A549 (cell line): ENCODE measurements around the gene HHATL. TPM values are rescaled to one million over a fixed set of nuclear protein-coding genes. Genes with fewer than 3 reads are reported as not detected.

ENCODE experiments used
- ATAC-seq, 2 experiments: fragments of 200-7000 bp in 1 of 2; fragments of >200 bp in 1 of 2; cut with Nextera tagmentation in 1 of 2; cut with Tn5 transposase in 1 of 2; 3 replicates each; pipeline versions ENCODE4 v1.8.0 to v1.9.1; 2018 to 2020; ENCODE audit warnings: mild to moderate bottlenecking in 1 of 2, moderate library complexity in 1 of 2
- CTCF ChIA-PET: fragments of 300-600 bp; sonication (Branson Sonifier 250); formaldehyde crosslinking; extraction: SDS; loops from one replicate; lab custom pipeline; 2021; ENCODE audit warnings: antibody characterized with exemption, inconsistent platforms; lab: Yijun Ruan, JAX
- POLR2A ChIA-PET: fragments of 350-600 bp; formaldehyde crosslinking; extraction: SDS; loops from one replicate; lab custom pipeline; 2021; ENCODE audit warnings: antibody characterized with exemption, inconsistent platforms; lab: Yijun Ruan, JAX
- DNase-seq, 2 experiments: peaks; one replicate each; pipeline versions ENCODE4 v3.0.0 to v3.0.0-alpha.2; 2011 to 2016; ENCODE audit warnings: low read depth in 1 of 2, low spot score in 1 of 2
- FAIRE-seq: peaks from 2 replicates; lab custom pipeline; 2011; peaks lifted over from hg19 to GRCh38; lab: Jason Lieb, UNC
- H3K27ac ChIP-seq, 2 experiments: fragments of >200 bp; sonication (Bioruptor Twin); formaldehyde crosslinking; 3 replicates each; pipeline ENCODE4 v1.5.1; 2016 to 2017
- H3K4me1 ChIP-seq: fragments of >200 bp; sonication (Bioruptor Twin); formaldehyde crosslinking; 3 replicates; pipeline ENCODE4 v1.6.1; 2016
- H3K4me2 ChIP-seq: fragments of >200 bp; sonication (Bioruptor Twin); formaldehyde crosslinking; 3 replicates; pipeline ENCODE4 v1.6.1; 2016
- H3K4me3 ChIP-seq: fragments of >200 bp; sonication (Bioruptor Twin); formaldehyde crosslinking; 3 replicates; pipeline ENCODE4 v1.5.1; 2016
- H3K9me3 ChIP-seq: fragments of >200 bp; sonication (Bioruptor Twin); formaldehyde crosslinking; 3 replicates; pipeline ENCODE4 v1.6.1; 2016
- BCL3 ChIP-seq: fragments of >200 bp; sonication (Bioruptor Twin); formaldehyde crosslinking; IDR thresholded peaks from 3 replicates; pipeline ENCODE4 v1.6.1; 2016
- CHD2 ChIP-seq: fragments of 150-350 bp; IDR thresholded peaks from 2 replicates; pipeline ENCODE4 v1.6.1; 2014; ENCODE audit warnings: low read length; ENCODE audit not compliant: partially characterized antibody
- EHF ChIP-seq: fragments of 250-450 bp; sonication (Bioruptor Pico); IDR thresholded peaks from 2 replicates; pipeline ENCODE4 v1.5.0; 2020; ENCODE audit warnings: mild to moderate bottlenecking
- ESRRA ChIP-seq: fragments of 150-350 bp; IDR thresholded peaks from 2 replicates; pipeline ENCODE4 v1.6.1; 2014; ENCODE audit warnings: mild to moderate bottlenecking, low read length, borderline replicate concordance
- FOSB ChIP-seq: fragments of 250-450 bp; sonication (Bioruptor Pico); IDR thresholded peaks from 2 replicates; pipeline ENCODE4 v1.5.0; 2020; ENCODE audit warnings: mild to moderate bottlenecking, moderate library complexity
- FOSL2 ChIP-seq, 2 experiments: fragments of 450-650 bp in 1 of 2; fragments of >200 bp in 1 of 2; sonication (Bioruptor Twin) in 1 of 2; formaldehyde crosslinking; IDR thresholded peaks; 2 replicates each; pipeline versions ENCODE4 v1.5.0 to v1.6.1; 2016 to 2020; ENCODE audit warnings: mild to moderate bottlenecking in 1 of 2, moderate library complexity in 1 of 2
- FOXS1 ChIP-seq: fragments of 250-450 bp; sonication (Bioruptor Pico); IDR thresholded peaks from 2 replicates; pipeline ENCODE4 v1.5.0; 2020; ENCODE audit warnings: mild to moderate bottlenecking, moderate library complexity
- GATA3 ChIP-seq: IDR thresholded peaks from 2 replicates; pipeline ENCODE4 v1.6.1; 2012; ENCODE audit warnings: borderline replicate concordance
- HOXA7 ChIP-seq: fragments of 250-450 bp; sonication (Bioruptor Pico); IDR thresholded peaks from 2 replicates; pipeline ENCODE4 v1.5.0; 2020; ENCODE audit warnings: mild to moderate bottlenecking, moderate library complexity
- JUNB ChIP-seq: fragments of >200 bp; sonication (Bioruptor Twin); formaldehyde crosslinking; IDR thresholded peaks from 2 replicates; pipeline ENCODE4 v1.6.1; 2016
- MAFK ChIP-seq: fragments of 450-650 bp; IDR thresholded peaks from 2 replicates; pipeline ENCODE4 v1.6.1; 2014; ENCODE audit not compliant: partially characterized antibody
- MAZ ChIP-seq: fragments of 150-350 bp; IDR thresholded peaks from 2 replicates; pipeline ENCODE4 v1.6.1; 2014; ENCODE audit warnings: antibody characterized with exemption, low read depth, low read length, borderline replicate concordance
- NR3C1 ChIP-seq: fragments of >200 bp; sonication (Bioruptor Twin); formaldehyde crosslinking; IDR thresholded peaks from 3 replicates; pipeline ENCODE4 v1.6.1; 2017
- PHF8 ChIP-seq: fragments of 200-600 bp; sonication (generic); IDR thresholded peaks from 2 replicates; pipeline ENCODE4 v1.6.1; 2016; ENCODE audit warnings: low read depth, mild to moderate bottlenecking, antibody characterized with exemption, moderate library complexity, borderline replicate concordance
- POLR2A ChIP-seq: IDR thresholded peaks from 2 replicates; pipeline ENCODE4 v1.6.1; 2012; ENCODE audit warnings: mild to moderate bottlenecking, low read length
- RAD21 ChIP-seq, 2 experiments: fragments of >200 bp in 1 of 2; sonication (Bioruptor Twin) in 1 of 2; formaldehyde crosslinking in 1 of 2; IDR thresholded peaks in 1 of 2; conservative IDR thresholded peaks in 1 of 2; 2 replicates in 1 of 2; 3 replicates in 1 of 2; pipeline ENCODE4 v1.6.1; 2012 to 2018; ENCODE audit warnings: inconsistent platforms in 1 of 2
- RARB ChIP-seq: fragments of 250-450 bp; sonication (Bioruptor Pico); IDR thresholded peaks from 2 replicates; pipeline ENCODE4 v1.8.0; 2021; ENCODE audit warnings: mild to moderate bottlenecking, moderate library complexity
- TFCP2L1 ChIP-seq: fragments of 250-450 bp; sonication (Bioruptor Pico); IDR thresholded peaks from 2 replicates; pipeline ENCODE4 v1.5.0; 2021; ENCODE audit warnings: mild to moderate bottlenecking
- TP53 ChIP-seq: fragments of 250-450 bp; sonication (Bioruptor Pico); IDR thresholded peaks from 2 replicates; pipeline ENCODE4 v1.5.0; 2021; ENCODE audit warnings: mild to moderate bottlenecking, moderate library complexity
- USF2 ChIP-seq: fragments of 450-650 bp; IDR thresholded peaks from 2 replicates; pipeline ENCODE4 v1.6.1; 2014; ENCODE audit warnings: antibody characterized with exemption
- ZC3H11A ChIP-seq: fragments of 450-650 bp; IDR thresholded peaks from 2 replicates; pipeline ENCODE4 v1.6.1; 2014; ENCODE audit warnings: antibody characterized with exemption, mild to moderate bottlenecking
- ZNF302 ChIP-seq: fragments of 250-450 bp; sonication (Bioruptor Pico); IDR thresholded peaks from 2 replicates; pipeline ENCODE4 v1.9.0; 2021; ENCODE audit warnings: inconsistent platforms, mild to moderate bottlenecking, moderate library complexity
- ZSCAN20 ChIP-seq: fragments of 250-450 bp; sonication (Bioruptor Pico); IDR thresholded peaks from 2 replicates; pipeline ENCODE4 v1.8.0; 2022; ENCODE audit warnings: mild to moderate bottlenecking, moderate library complexity
- WGBS: methylation state at CpG from one replicate; pipeline ENCODE4 v1.1.6; 2017; ENCODE audit errors: missing lambda C conversion rate; 5-methylcytosine and 5-hydroxymethylcytosine counted together
- polyA plus RNA-seq, 4 experiments: library from polyadenylated mRNA; depleted of rRNA in 3 of 4; stranded (reverse); fragments of >200 nt; fragmentation: RNase III in 1 of 4; extraction: RNeasy Plus Mini Kit Qiagen cat#74134 plus additional on column Dnase treatment in 1 of 4; gene quantifications; 2 replicates in 3 of 4; 3 replicates in 1 of 4; pipeline ENCODE4 v1.2.3, GENCODE V29; 2011 to 2017
- TF ChIP-seq, protein P1 (sequence below): fragments of 200-600 bp; sonication (generic); IDR thresholded peaks from 2 replicates; pipeline ENCODE4 v1.6.1; 2016; ENCODE audit warnings: antibody characterized with exemption, mild to moderate bottlenecking, moderate library complexity

HHATL gene
- polyA plus RNA-seq, 2 of the 4 experiments (the other 2 are of a cell fraction) = not detected

GRCh38 chr3:42682301-42683070 is 20.1 kb downstream of the HHATL start:
- CTCF ChIA-PET = no interaction called here
- 58% methylated on average over 12 of the region's 12 CpGs for WGBS
- Histone ChIP-seq H3K9me3 (no peaks in the 10 kb centered on the region), H3K27ac (no peak overlapping the region), H3K4me3 (no peak overlapping the region), H3K4me1 (peaks cover 9% of the 10 kb centered on the region; the same call in 1 of the 3 replicates), H3K4me2 (no peak overlapping the region)
- no peak for ATAC-seq
- DNase-seq = no peak
- TF ChIP-seq GATA3 = no peak
- TF ChIP-seq RAD21 (conservative IDR thresholded peaks at IDR 0.05 in 1 of 2, IDR thresholded peaks at IDR 0.05 in 1 of 2) = no peak
- no peak for TF ChIP-seq CHD2
- TF ChIP-seq PHF8 = no peak
- TF ChIP-seq FOSB = no peak
- TF ChIP-seq JUNB = no peak
- no peak for TF ChIP-seq NR3C1
- no peak for TF ChIP-seq EHF (CRISPR knock-in tag)
- TF ChIP-seq ZC3H11A = no peak
- TF ChIP-seq FOXS1 (CRISPR knock-in tag) = no peak
- no peak for TF ChIP-seq POLR2A
- TF ChIP-seq HOXA7 (CRISPR knock-in tag) = no peak
- TF ChIP-seq ZNF302 (CRISPR knock-in tag) = no peak
- TF ChIP-seq USF2 = no peak
- TF ChIP-seq MAZ = no peak
- no peak for TF ChIP-seq ESRRA
- no peak for TF ChIP-seq RARB (CRISPR knock-in tag)
- no peak for TF ChIP-seq BCL3
- FAIRE-seq = no peak
- POLR2A ChIA-PET = no interaction called here

DNA sequence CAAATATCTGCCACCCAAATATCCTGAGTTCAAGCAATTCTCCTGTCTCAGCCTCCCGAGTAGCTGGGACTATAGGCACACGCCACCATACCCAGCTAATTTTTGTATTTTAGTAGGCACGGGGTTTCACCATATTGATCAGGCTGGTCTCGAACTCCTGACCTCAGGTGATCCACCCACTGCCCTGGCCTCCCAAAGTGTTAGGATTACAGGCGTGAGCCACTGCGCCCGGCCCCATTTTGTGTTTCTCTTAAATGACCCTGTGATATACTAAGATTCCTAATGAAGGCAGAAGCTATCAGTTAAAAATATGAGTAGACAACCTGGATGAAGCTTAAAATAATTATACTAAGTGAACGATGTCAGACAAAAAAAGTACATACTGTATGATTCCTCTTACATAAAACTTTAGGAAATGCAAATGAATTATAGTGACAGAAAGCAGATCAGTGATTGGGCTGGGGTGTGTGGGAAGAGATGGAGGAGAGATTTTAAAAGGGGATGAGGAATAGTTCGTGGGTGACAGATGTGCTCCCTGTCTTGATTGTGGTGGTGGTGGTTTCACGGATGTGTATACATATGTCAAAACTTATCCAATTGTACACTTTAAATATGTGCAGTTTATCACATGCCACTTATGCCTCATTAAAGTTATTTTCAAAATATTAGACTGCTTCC is 21.1 kb downstream of the HHATL start:
- WGBS = 63% methylated on average over 6 of the region's 10 CpGs
- ATAC-seq = no peak
- no peak overlapping the region for H3K4me2 ChIP-seq
- no peak for FAIRE-seq
- no peak for DNase-seq
- CTCF ChIA-PET = no interaction called here
- TF ChIP-seq JUNB = no peak
- TF ChIP-seq CHD2 = no peak
- TF ChIP-seq, protein P1, sequence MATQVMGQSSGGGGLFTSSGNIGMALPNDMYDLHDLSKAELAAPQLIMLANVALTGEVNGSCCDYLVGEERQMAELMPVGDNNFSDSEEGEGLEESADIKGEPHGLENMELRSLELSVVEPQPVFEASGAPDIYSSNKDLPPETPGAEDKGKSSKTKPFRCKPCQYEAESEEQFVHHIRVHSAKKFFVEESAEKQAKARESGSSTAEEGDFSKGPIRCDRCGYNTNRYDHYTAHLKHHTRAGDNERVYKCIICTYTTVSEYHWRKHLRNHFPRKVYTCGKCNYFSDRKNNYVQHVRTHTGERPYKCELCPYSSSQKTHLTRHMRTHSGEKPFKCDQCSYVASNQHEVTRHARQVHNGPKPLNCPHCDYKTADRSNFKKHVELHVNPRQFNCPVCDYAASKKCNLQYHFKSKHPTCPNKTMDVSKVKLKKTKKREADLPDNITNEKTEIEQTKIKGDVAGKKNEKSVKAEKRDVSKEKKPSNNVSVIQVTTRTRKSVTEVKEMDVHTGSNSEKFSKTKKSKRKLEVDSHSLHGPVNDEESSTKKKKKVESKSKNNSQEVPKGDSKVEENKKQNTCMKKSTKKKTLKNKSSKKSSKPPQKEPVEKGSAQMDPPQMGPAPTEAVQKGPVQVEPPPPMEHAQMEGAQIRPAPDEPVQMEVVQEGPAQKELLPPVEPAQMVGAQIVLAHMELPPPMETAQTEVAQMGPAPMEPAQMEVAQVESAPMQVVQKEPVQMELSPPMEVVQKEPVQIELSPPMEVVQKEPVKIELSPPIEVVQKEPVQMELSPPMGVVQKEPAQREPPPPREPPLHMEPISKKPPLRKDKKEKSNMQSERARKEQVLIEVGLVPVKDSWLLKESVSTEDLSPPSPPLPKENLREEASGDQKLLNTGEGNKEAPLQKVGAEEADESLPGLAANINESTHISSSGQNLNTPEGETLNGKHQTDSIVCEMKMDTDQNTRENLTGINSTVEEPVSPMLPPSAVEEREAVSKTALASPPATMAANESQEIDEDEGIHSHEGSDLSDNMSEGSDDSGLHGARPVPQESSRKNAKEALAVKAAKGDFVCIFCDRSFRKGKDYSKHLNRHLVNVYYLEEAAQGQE = no peak
- TF ChIP-seq TFCP2L1 (CRISPR knock-in tag) = no peak
- TF ChIP-seq TP53 = no peak
- TF ChIP-seq MAFK = no peak
- no peak for TF ChIP-seq HOXA7 (CRISPR knock-in tag)
- TF ChIP-seq ZSCAN20 (CRISPR knock-in tag) = no peak
- TF ChIP-seq FOSL2 (IDR thresholded peaks at IDR 0.05) = no peak
- no peak for TF ChIP-seq FOSL2 (CRISPR knock-in tag; IDR thresholded peaks at IDR 0.05)
- TF ChIP-seq PHF8 = no peak
- TF ChIP-seq, all 56 proteins: peak for 0
- Histone ChIP-seq H3K9me3 (no peaks in the 10 kb centered on the region), H3K4me1 (peaks cover 9% of the 10 kb centered on the region; the same call in 1 of the 3 replicates), H3K4me3 (no peak overlapping the region), H3K27ac (no peak overlapping the region)
- POLR2A ChIA-PET = no interaction called here
